GM23248 (cell line): ENCODE results near the gene DPM3. TPM values are rescaled to one million over a fixed set of nuclear protein-coding genes. Genes with fewer than 3 reads are reported as not detected.

Experiments
- DNase-seq: peaks from one replicate; pipeline ENCODE4 v3.0.0-alpha.2; 2015
- H2AFZ ChIP-seq: fragments of 200-600 bp; sonication (generic); 2 replicates; pipeline ENCODE4 v1.6.1; 2016; ENCODE audit warnings: antibody characterized with exemption
- H3F3A ChIP-seq: fragments of 200-600 bp; sonication (generic); 2 replicates; pipeline ENCODE4 v1.6.1; 2016; ENCODE audit warnings: mild to moderate bottlenecking, antibody characterized with exemption, mixed run types; ENCODE audit not compliant: insufficient read depth
- H3K27ac ChIP-seq: fragments of 200-600 bp; sonication (generic); 2 replicates; pipeline ENCODE4 v1.5.1; 2016; ENCODE audit warnings: mild to moderate bottlenecking
- H3K27me3 ChIP-seq: fragments of 200-600 bp; sonication (generic); replicated peaks from 2 replicates; pipeline ENCODE4 v1.6.1; 2016; ENCODE audit warnings: mild to moderate bottlenecking; ENCODE audit not compliant: insufficient read depth
- H3K36me3 ChIP-seq: fragments of 200-600 bp; sonication (generic); 2 replicates; pipeline ENCODE4 v1.6.1; 2016; ENCODE audit warnings: low read depth, mild to moderate bottlenecking
- H3K4me1 ChIP-seq: fragments of 200-600 bp; sonication (generic); 2 replicates; pipeline ENCODE4 v1.6.1; 2016; ENCODE audit warnings: mild to moderate bottlenecking; ENCODE audit not compliant: insufficient read depth
- H3K4me2 ChIP-seq: fragments of 200-600 bp; sonication (generic); one replicate; pipeline ENCODE4 v1.6.1; 2016; ENCODE audit warnings: mild to moderate bottlenecking; ENCODE audit not compliant: unreplicated experiment
- H3K4me3 ChIP-seq: fragments of 200-600 bp; sonication (generic); 2 replicates; pipeline ENCODE4 v1.5.1; 2016; ENCODE audit warnings: mild to moderate bottlenecking
- H3K79me2 ChIP-seq: fragments of 200-600 bp; sonication (generic); 2 replicates; pipeline ENCODE4 v1.6.1; 2016; ENCODE audit warnings: mild to moderate bottlenecking; ENCODE audit not compliant: insufficient read depth
- H3K9ac ChIP-seq: fragments of 200-600 bp; sonication (generic); 2 replicates; pipeline ENCODE4 v1.6.1; 2016; ENCODE audit warnings: mild to moderate bottlenecking
- H3K9me2 ChIP-seq: fragments of 200-600 bp; sonication (generic); 2 replicates; pipeline ENCODE4 v1.6.1; 2016; ENCODE audit warnings: mixed run types, mild to moderate bottlenecking, moderate library complexity; ENCODE audit not compliant: insufficient read depth
- H3K9me3 ChIP-seq: fragments of 200-600 bp; sonication (generic); one replicate; pipeline ENCODE4 v1.6.1; 2017; ENCODE audit warnings: low read depth
- H4K20me1 ChIP-seq: fragments of 200-600 bp; sonication (generic); 2 replicates; pipeline ENCODE4 v1.6.0; 2016; ENCODE audit not compliant: insufficient read depth
- EZH2 ChIP-seq: fragments of 200-600 bp; sonication (generic); IDR thresholded peaks from 2 replicates; pipeline ENCODE4 v1.6.1; 2018; ENCODE audit warnings: antibody characterized with exemption, mild to moderate bottlenecking; ENCODE audit not compliant: insufficient read depth, poor library complexity, severe bottlenecking
- EZH2phosphoT487 ChIP-seq: fragments of 200-600 bp; sonication (generic); IDR thresholded peaks from 2 replicates; pipeline ENCODE4 v1.6.1; 2018; ENCODE audit warnings: antibody characterized with exemption, moderate library complexity, mild to moderate bottlenecking, low read depth; ENCODE audit not compliant: insufficient read depth
- WGBS, 2 experiments: methylation state at CpG; one replicate each; pipeline ENCODE4 v1.1.6; 2015 to 2017; ENCODE audit warnings: low lambda C conversion rate in 2 of 2, low coverage in 1 of 2; ENCODE audit errors: missing lambda C conversion rate in 2 of 2; 5-methylcytosine and 5-hydroxymethylcytosine counted together
- in situ Hi-C: fragments of 300-500 bp; cut with MboI; formaldehyde crosslinking; loops from 2 replicates; pipeline ENCODE4 v1.15.0; 2020
- polyA plus RNA-seq: library from polyadenylated mRNA; unstranded; fragments of >200 nt; fragmentation: Nextera tagmentation; extraction: Ambion mirVana; gene quantifications from 2 replicates; pipeline ENCODE4 v1.2.1, GENCODE V29; 2016
- total RNA-seq: library from RNA; depleted of rRNA; stranded (reverse); fragments of >200 nt; shearing (Covaris generic); gene quantifications from 2 replicates; pipeline ENCODE4 v1.2.3, GENCODE V29; 2014

DPM3 gene
- total and polyA plus RNA-seq, 2 experiments from 2014 or later = 50.7 to 75.3 TPM

GRCh38 chr1:155124503-155125463 lies 15.5 kb downstream of the DPM3 start:
- H3K27me3 ChIP-seq = peaks cover 74% of the 10 kb centered on the region
- 53 to 66% methylated on average over 16 of the region's 16 CpGs for WGBS, 2 experiments
- H3K27ac ChIP-seq = no peak overlapping the region
- no peak for DNase-seq
- H3K9ac ChIP-seq = no peak overlapping the region
- in situ Hi-C loops = no loop called here
- no peak overlapping the region for H3K4me2 ChIP-seq
- 0 out of 2 replicates have a peak, but pooled peaks cover 10% of the 10 kb centered on the region for H3K4me1 ChIP-seq
- H3K9me2 ChIP-seq = no peaks in the 10 kb centered on the region
- no peak overlapping the region for H2AFZ ChIP-seq
- H3K36me3 ChIP-seq = no peaks in the 10 kb centered on the region
- no peaks in the 10 kb centered on the region for H3K9me3 ChIP-seq
- no peaks in the 10 kb centered on the region for H4K20me1 ChIP-seq
- H3K4me3 ChIP-seq = no peak overlapping the region
- no peaks in the 10 kb centered on the region for H3K79me2 ChIP-seq
- H3F3A ChIP-seq = no peaks in the 10 kb centered on the region
- TF ChIP-seq EZH2 (no peak), EZH2phosphoT487 (no peak)

- Histone ChIP-seq H4K20me1 (no peaks in the 10 kb centered on the region), H3F3A (no peaks in the 10 kb centered on the region), H3K4me2 (no peak overlapping the region), H3K79me2 (no peaks in the 10 kb centered on the region), H3K9ac (no peak overlapping the region), H3K4me3 (no peak overlapping the region), H3K4me1 (0 out of 2 replicates have a peak, but pooled peaks cover 10% of the 10 kb centered on the region), H3K27me3 (peaks cover 77% of the 10 kb centered on the region), H3K27ac (no peak overlapping the region), H3K9me2 (no peaks in the 10 kb centered on the region), H3K36me3 (no peaks in the 10 kb centered on the region), H2AFZ (no peak overlapping the region), H3K9me3 (no peaks in the 10 kb centered on the region)
- no peak for TF ChIP-seq EZH2phosphoT487
- TF ChIP-seq EZH2 = no peak
- DNase-seq = no peak
- 72 to 76% methylated on average over 3 to 4 of the region's 4 CpGs for WGBS, 2 experiments
- in situ Hi-C loops = no loop called here
Measured at GRCh38 chr1:155123801-155124200, 16.5 kb downstream of the DPM3 start.

- H3K36me3 ChIP-seq = no peaks in the 10 kb centered on the region
- no peak for TF ChIP-seq EZH2phosphoT487
- no peak for TF ChIP-seq EZH2
- H3K4me2 ChIP-seq = no peak overlapping the region
- H3K27me3 ChIP-seq = peaks cover 69% of the 10 kb centered on the region
- no peaks in the 10 kb centered on the region for H3K9me2 ChIP-seq
- no peak overlapping the region for H3K9ac ChIP-seq
- H3F3A ChIP-seq = no peaks in the 10 kb centered on the region
- DNase-seq = no peak
- H3K4me3 ChIP-seq = no peak overlapping the region
- 0 out of 2 replicates have a peak, but pooled peaks cover 8% of the 10 kb centered on the region for H3K4me1 ChIP-seq
- WGBS, 2 experiments = 32 to 42% methylated on average over 2 of the region's 2 CpGs
- H3K79me2 ChIP-seq = no peaks in the 10 kb centered on the region
- no peaks in the 10 kb centered on the region for H3K9me3 ChIP-seq
- in situ Hi-C loops = no loop called here
- H2AFZ ChIP-seq = no peak overlapping the region
- H4K20me1 ChIP-seq = no peaks in the 10 kb centered on the region
- H3K27ac ChIP-seq = no peak overlapping the region
Measured at GRCh38 chr1:155122308-155122707, 18.0 kb downstream of the DPM3 start.

- H3K36me3 ChIP-seq = no peaks in the 10 kb centered on the region
- H3K9ac ChIP-seq = no peak overlapping the region
- no peaks in the 10 kb centered on the region for H3K9me2 ChIP-seq
- WGBS, 2 experiments = 56 to 73% methylated on average over 2 of the region's 2 CpGs
- TF ChIP-seq EZH2phosphoT487 (no peak), EZH2 (no peak)
- no peaks in the 10 kb centered on the region for H4K20me1 ChIP-seq
- no peak for DNase-seq
- in situ Hi-C loops = no loop called here
- no peak overlapping the region for H3K4me3 ChIP-seq
- H3K27me3 ChIP-seq = peaks cover 59% of the 10 kb centered on the region
- H3K79me2 ChIP-seq = no peaks in the 10 kb centered on the region
- H3K4me1 ChIP-seq = no peaks in the 10 kb centered on the region
- H3K4me2 ChIP-seq = no peak overlapping the region
- no peaks in the 10 kb centered on the region for H3F3A ChIP-seq
- H3K9me3 ChIP-seq = no peaks in the 10 kb centered on the region
- H2AFZ ChIP-seq = no peak overlapping the region
- no peak overlapping the region for H3K27ac ChIP-seq
Measured at GRCh38 chr1:155121249-155121648, 19.1 kb downstream of the DPM3 start.
